Neural cell (in vitro differentiated cells): Measurements from ENCODE around the gene RASAL2. TPM values are rescaled to one million over a fixed set of nuclear protein-coding genes. Genes with fewer than 3 reads are reported as not detected.

Experiments
- H2AFZ ChIP-seq: fragments of 200-600, 300-800 bp; sonication (generic), shearing (Covaris generic); 2 replicates; pipeline ENCODE4 v1.6.0; 2014; ENCODE audit warnings: low read depth, mild to moderate bottlenecking, antibody characterized with exemption, low read length, moderate library complexity
- H3F3A ChIP-seq: fragments of 200-600 bp; shearing (Covaris generic); 2 replicates; pipeline ENCODE4 v1.6.1; 2016; ENCODE audit warnings: mild to moderate bottlenecking, moderate library complexity, mixed read lengths, antibody characterized with exemption, low read length; ENCODE audit not compliant: insufficient read depth, poor library complexity, severe bottlenecking
- H3K27ac ChIP-seq: fragments of 200-600, 300-800 bp; sonication (generic), shearing (Covaris generic); 2 replicates; pipeline ENCODE4 v1.5.1; 2014; ENCODE audit warnings: mild to moderate bottlenecking, low read length, moderate library complexity
- H3K27me3 ChIP-seq: fragments of 300-800, 200-600 bp; sonication (generic), shearing (Covaris generic); 2 replicates; pipeline ENCODE4 v1.6.0; 2014; ENCODE audit warnings: mild to moderate bottlenecking, low read depth, low read length, moderate library complexity; ENCODE audit not compliant: insufficient read depth
- H3K36me3 ChIP-seq: fragments of 300-800, 200-600 bp; sonication (generic), shearing (Covaris generic); 2 replicates; pipeline ENCODE4 v1.5.1; 2014; ENCODE audit warnings: mild to moderate bottlenecking, antibody characterized with exemption, low read length, moderate library complexity; ENCODE audit not compliant: insufficient read depth
- H3K4me2 ChIP-seq: fragments of 300-800, 200-600 bp; sonication (generic), shearing (Covaris generic); 2 replicates; pipeline ENCODE4 v1.6.0; 2014; ENCODE audit warnings: mild to moderate bottlenecking, low read length
- H3K4me3 ChIP-seq: fragments of 300-800, 200-600 bp; sonication (generic), shearing (Covaris generic); 2 replicates; pipeline ENCODE4 v1.5.1; 2014; ENCODE audit warnings: mild to moderate bottlenecking, low read length, moderate library complexity
- H3K79me2 ChIP-seq: fragments of 200-600 bp; shearing (Covaris generic); replicated peaks from 2 replicates; pipeline ENCODE4 v1.6.0; 2014; ENCODE audit warnings: mild to moderate bottlenecking, low read length, moderate library complexity; ENCODE audit not compliant: insufficient read depth
- H3K9ac ChIP-seq: fragments of 300-800, 200-600 bp; sonication (generic), shearing (Covaris generic); 2 replicates; pipeline ENCODE4 v1.6.1; 2016; ENCODE audit warnings: mild to moderate bottlenecking, low read length, mixed read lengths
- H3K9me2 ChIP-seq: fragments of 200-600 bp; shearing (Covaris generic); 2 replicates; pipeline ENCODE4 v1.6.1; 2016; ENCODE audit warnings: mild to moderate bottlenecking, low read length, mixed read lengths; ENCODE audit not compliant: insufficient read depth
- H3K9me3 ChIP-seq: fragments of 200-600, 300-800 bp; sonication (generic), shearing (Covaris generic); 2 replicates; pipeline ENCODE4 v1.6.1; 2016; ENCODE audit warnings: mild to moderate bottlenecking, mixed run types, low read length, moderate library complexity, mixed read lengths
- H4K20me1 ChIP-seq: fragments of 200-600 bp; shearing (Covaris generic); 2 replicates; pipeline ENCODE4 v1.6.1; 2016; ENCODE audit warnings: mild to moderate bottlenecking, mixed run types; ENCODE audit not compliant: insufficient read depth
- EP300 ChIP-seq: fragments of 450-650 bp; conservative IDR thresholded peaks from 2 replicates; pipeline ENCODE4 v1.6.1; 2014; ENCODE audit warnings: antibody characterized with exemption, mild to moderate bottlenecking, moderate library complexity; ENCODE audit not compliant: poor library complexity, severe bottlenecking
- EZH2 ChIP-seq: fragments of 200-600, 300-800 bp; shearing (Covaris generic), sonication (generic); IDR thresholded peaks from 2 replicates; pipeline ENCODE4 v1.6.1; 2014; ENCODE audit warnings: antibody characterized with exemption, low read length, borderline replicate concordance, mild to moderate bottlenecking; ENCODE audit not compliant: insufficient read depth, poor library complexity, severe bottlenecking
- MXI1 ChIP-seq: fragments of 450-650 bp; conservative IDR thresholded peaks from 2 replicates; pipeline ENCODE4 v1.6.1; 2014; ENCODE audit warnings: antibody characterized with exemption, mild to moderate bottlenecking; ENCODE audit not compliant: poor library complexity, severe bottlenecking
- POLR2AphosphoS5 ChIP-seq: IDR thresholded peaks from 2 replicates; pipeline ENCODE4 v1.6.1; 2012
- RAD21 ChIP-seq: fragments of 450-650 bp; conservative IDR thresholded peaks from 2 replicates; pipeline ENCODE4 v1.6.1; 2014; ENCODE audit warnings: antibody characterized with exemption, mild to moderate bottlenecking, moderate library complexity
- SMC3 ChIP-seq: fragments of 450-650 bp; conservative IDR thresholded peaks from 2 replicates; pipeline ENCODE4 v1.6.1; 2014; ENCODE audit warnings: antibody characterized with exemption, mild to moderate bottlenecking, moderate library complexity; ENCODE audit not compliant: poor library complexity
- TAF1 ChIP-seq: IDR thresholded peaks from 2 replicates; pipeline ENCODE4 v1.6.1; 2012; ENCODE audit warnings: low read depth
- polyA plus RNA-seq: library from polyadenylated mRNA; depleted of rRNA; stranded (reverse); fragments of >200 nt; gene quantifications from 2 replicates; pipeline ENCODE4 v1.2.3, GENCODE V29; 2014
- TF ChIP-seq, protein P1 (sequence below): fragments of 450-650 bp; IDR thresholded peaks from 2 replicates; pipeline ENCODE4 v1.5.1; 2014; ENCODE audit warnings: antibody characterized with exemption, mild to moderate bottlenecking, moderate library complexity; ENCODE audit not compliant: poor library complexity, severe bottlenecking
- TF ChIP-seq, protein P2 (sequence below): IDR thresholded peaks from 2 replicates; pipeline ENCODE4 v1.6.1; 2012; ENCODE audit warnings: borderline replicate concordance

The RASAL2 gene
- polyA plus RNA-seq, 1 donor from 2014 or later = 73.3 TPM

DNA sequence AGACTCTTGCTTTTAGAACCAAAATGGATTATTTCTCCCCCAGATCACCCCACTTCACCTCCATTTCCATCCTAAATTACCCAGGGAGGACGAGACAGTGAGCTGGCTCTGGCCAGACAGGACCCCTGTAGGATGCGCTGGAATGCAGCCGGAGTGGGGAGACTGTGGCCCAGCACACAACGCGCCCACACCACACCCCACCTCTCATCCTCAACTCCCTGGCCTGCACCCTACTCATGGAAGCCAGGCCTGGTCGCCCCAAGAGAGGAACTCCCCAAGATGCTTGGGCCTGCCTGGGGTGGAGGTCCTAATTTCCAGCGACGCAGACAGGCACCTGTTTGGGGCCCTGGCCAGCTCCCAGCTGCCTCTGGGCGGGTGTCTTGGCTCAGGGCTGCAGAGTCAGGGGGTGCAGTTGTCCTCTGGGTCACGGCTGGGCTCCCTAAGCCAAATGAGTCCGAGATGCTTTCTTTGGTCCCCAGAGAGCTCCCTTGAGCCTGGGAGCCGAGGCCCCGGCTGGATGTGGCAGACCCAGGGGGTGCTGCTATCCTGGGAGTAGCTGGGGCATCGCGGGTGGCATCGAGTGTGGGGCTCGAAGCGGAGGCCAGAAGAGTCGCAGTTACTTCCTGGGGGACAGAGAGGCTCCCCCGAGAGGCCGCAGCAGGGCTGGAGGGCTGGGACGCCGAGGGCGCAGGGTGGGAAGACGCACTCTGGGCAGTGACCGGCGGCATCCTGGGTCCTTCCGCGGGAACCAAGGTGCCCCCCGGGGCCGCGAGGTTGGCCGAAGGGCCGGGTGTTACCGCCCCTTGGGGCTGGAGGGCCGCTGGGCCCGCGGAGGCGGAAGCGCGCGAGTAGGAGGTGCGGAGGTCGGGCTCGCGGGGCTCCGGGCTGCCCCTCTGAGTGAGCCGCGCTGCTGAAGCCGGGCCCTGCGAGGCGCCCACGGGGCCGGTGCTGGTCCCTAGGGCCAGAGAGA, 392.5 kb downstream of the RASAL2 start:
- no peaks in the 10 kb centered on the region for H3K36me3 ChIP-seq
- no peak overlapping the region for H3K4me3 ChIP-seq
- no peak overlapping the region for H3K27ac ChIP-seq
- no peaks in the 10 kb centered on the region for H4K20me1 ChIP-seq
- no peak overlapping the region for H3K9ac ChIP-seq
- H3K79me2 ChIP-seq = no peaks in the 10 kb centered on the region
- H3K27me3 ChIP-seq = no peaks in the 10 kb centered on the region
- no peak overlapping the region for H2AFZ ChIP-seq
- no peaks in the 10 kb centered on the region for H3K9me3 ChIP-seq
- TF ChIP-seq EP300 = no peak
- TF ChIP-seq RAD21 = no peak
- TF ChIP-seq, protein P1, sequence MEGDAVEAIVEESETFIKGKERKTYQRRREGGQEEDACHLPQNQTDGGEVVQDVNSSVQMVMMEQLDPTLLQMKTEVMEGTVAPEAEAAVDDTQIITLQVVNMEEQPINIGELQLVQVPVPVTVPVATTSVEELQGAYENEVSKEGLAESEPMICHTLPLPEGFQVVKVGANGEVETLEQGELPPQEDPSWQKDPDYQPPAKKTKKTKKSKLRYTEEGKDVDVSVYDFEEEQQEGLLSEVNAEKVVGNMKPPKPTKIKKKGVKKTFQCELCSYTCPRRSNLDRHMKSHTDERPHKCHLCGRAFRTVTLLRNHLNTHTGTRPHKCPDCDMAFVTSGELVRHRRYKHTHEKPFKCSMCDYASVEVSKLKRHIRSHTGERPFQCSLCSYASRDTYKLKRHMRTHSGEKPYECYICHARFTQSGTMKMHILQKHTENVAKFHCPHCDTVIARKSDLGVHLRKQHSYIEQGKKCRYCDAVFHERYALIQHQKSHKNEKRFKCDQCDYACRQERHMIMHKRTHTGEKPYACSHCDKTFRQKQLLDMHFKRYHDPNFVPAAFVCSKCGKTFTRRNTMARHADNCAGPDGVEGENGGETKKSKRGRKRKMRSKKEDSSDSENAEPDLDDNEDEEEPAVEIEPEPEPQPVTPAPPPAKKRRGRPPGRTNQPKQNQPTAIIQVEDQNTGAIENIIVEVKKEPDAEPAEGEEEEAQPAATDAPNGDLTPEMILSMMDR = no peak
- no peak for TF ChIP-seq SMC3
- no peak for TF ChIP-seq TAF1
- no peak for TF ChIP-seq MXI1
- no peak overlapping the region for H3K4me2 ChIP-seq
- H3F3A ChIP-seq = no peaks in the 10 kb centered on the region
- H3K9me2 ChIP-seq = no peaks in the 10 kb centered on the region

DNA sequence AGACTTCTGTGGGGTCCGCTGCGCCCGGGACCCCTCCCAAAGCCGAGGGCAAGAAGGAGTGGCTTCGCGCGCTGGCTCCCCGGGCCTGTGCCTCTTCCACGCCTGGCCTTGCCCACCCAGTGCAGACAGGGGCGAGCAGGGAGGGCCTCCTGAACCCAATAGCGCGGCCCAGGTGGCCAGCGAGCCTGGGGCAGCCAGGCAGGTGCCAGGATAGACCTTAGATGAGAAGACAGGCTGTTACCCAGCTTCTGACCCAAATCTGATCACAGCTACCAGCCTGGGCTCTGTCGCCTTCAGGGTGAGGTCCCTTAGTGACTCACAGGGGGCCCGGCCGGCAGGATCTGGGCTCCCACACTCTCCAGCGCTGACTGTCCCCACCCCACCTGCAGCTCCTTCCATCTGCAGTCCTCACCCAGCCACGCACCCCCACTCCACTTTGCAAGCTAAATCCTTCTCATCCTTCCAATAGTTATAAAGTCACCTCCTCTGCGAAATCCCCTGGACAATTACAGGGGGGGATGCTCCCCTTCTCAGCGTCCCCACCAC, 393.2 kb downstream of the RASAL2 start:
- Histone ChIP-seq H3K9me2 (no peaks in the 10 kb centered on the region), H3K79me2 (no peaks in the 10 kb centered on the region), H3K27me3 (no peaks in the 10 kb centered on the region), H3K4me3 (no peak overlapping the region), H3K9ac (no peak overlapping the region), H3K4me2 (no peak overlapping the region), H4K20me1 (no peaks in the 10 kb centered on the region), H2AFZ (no peak overlapping the region), H3K27ac (no peak overlapping the region), H3F3A (no peaks in the 10 kb centered on the region), H3K9me3 (no peaks in the 10 kb centered on the region), H3K36me3 (no peaks in the 10 kb centered on the region)
- no peak for TF ChIP-seq TAF1
- TF ChIP-seq SMC3 = no peak

GRCh38 chr1:178488393-178488792, 394.5 kb downstream of the RASAL2 start:
- no peaks in the 10 kb centered on the region for H3K27me3 ChIP-seq
- no peak overlapping the region for H2AFZ ChIP-seq
- H3K9ac ChIP-seq = no peak overlapping the region
- no peaks in the 10 kb centered on the region for H4K20me1 ChIP-seq
- H3K9me2 ChIP-seq = no peaks in the 10 kb centered on the region
- H3F3A ChIP-seq = no peaks in the 10 kb centered on the region
- no peaks in the 10 kb centered on the region for H3K79me2 ChIP-seq
- no peaks in the 10 kb centered on the region for H3K36me3 ChIP-seq
- H3K4me3 ChIP-seq = no peak overlapping the region
- H3K27ac ChIP-seq = no peak overlapping the region
- no peak for TF ChIP-seq EP300
- no peak for TF ChIP-seq EZH2
- TF ChIP-seq SMC3 = no peak
- TF ChIP-seq MXI1 = no peak
- TF ChIP-seq TAF1 = no peak
- TF ChIP-seq, protein P1 = no peak
- no peak for TF ChIP-seq POLR2AphosphoS5
- TF ChIP-seq, protein P2, sequence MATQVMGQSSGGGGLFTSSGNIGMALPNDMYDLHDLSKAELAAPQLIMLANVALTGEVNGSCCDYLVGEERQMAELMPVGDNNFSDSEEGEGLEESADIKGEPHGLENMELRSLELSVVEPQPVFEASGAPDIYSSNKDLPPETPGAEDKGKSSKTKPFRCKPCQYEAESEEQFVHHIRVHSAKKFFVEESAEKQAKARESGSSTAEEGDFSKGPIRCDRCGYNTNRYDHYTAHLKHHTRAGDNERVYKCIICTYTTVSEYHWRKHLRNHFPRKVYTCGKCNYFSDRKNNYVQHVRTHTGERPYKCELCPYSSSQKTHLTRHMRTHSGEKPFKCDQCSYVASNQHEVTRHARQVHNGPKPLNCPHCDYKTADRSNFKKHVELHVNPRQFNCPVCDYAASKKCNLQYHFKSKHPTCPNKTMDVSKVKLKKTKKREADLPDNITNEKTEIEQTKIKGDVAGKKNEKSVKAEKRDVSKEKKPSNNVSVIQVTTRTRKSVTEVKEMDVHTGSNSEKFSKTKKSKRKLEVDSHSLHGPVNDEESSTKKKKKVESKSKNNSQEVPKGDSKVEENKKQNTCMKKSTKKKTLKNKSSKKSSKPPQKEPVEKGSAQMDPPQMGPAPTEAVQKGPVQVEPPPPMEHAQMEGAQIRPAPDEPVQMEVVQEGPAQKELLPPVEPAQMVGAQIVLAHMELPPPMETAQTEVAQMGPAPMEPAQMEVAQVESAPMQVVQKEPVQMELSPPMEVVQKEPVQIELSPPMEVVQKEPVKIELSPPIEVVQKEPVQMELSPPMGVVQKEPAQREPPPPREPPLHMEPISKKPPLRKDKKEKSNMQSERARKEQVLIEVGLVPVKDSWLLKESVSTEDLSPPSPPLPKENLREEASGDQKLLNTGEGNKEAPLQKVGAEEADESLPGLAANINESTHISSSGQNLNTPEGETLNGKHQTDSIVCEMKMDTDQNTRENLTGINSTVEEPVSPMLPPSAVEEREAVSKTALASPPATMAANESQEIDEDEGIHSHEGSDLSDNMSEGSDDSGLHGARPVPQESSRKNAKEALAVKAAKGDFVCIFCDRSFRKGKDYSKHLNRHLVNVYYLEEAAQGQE = no peak
- TF ChIP-seq RAD21 = no peak
- H3K9me3 ChIP-seq = no peaks in the 10 kb centered on the region
- no peak overlapping the region for H3K4me2 ChIP-seq
